ENCODE results near the gene CMTM1. TPM values are rescaled to one million over a fixed set of nuclear protein-coding genes. Genes with fewer than 3 reads are reported as not detected.

Gene CMTM1
- polyA plus RNA-seq, 1 donor from 2014 or later: 1.6 TPM

- Histone ChIP-seq H3K27me3 (ENCODE audit: insufficient read depth, low read depth, low read length) (no peaks in the 10 kb centered on the region), H3K36me3 (ENCODE audit: insufficient read depth, low read length) (no peaks in the 10 kb centered on the region), H3F3A (ENCODE audit: insufficient read depth, low read length, poor library complexity, severe bottlenecking) (no peaks in the 10 kb centered on the region), H3K4me2 (ENCODE audit: low read length) (no peak overlapping the region), H3K27ac (ENCODE audit: low read length) (no peak overlapping the region), H3K9me3 (ENCODE audit: low read length) (no peaks in the 10 kb centered on the region), H3K9ac (ENCODE audit: low read length) (no peak overlapping the region), H3K4me3 (ENCODE audit: low read length) (no peak overlapping the region), H4K20me1 (ENCODE audit: insufficient read depth) (no peaks in the 10 kb centered on the region), H2AFZ (ENCODE audit: low read depth, low read length) (no peak overlapping the region), H3K79me2 (replicated peaks; ENCODE audit: insufficient read depth, low read length) (no peaks in the 10 kb centered on the region), H3K9me2 (ENCODE audit: insufficient read depth, low read length) (no peaks in the 10 kb centered on the region)
- TF ChIP-seq MXI1 (conservative IDR thresholded peaks at IDR 0.05; ENCODE audit: poor library complexity, severe bottlenecking) (no peak), RAD21 (conservative IDR thresholded peaks at IDR 0.05) (no peak), EZH2 (IDR thresholded peaks at IDR 0.05; ENCODE audit: borderline replicate concordance, insufficient read depth, low read length, poor library complexity, severe bottlenecking) (no peak), CTCF (IDR thresholded peaks at IDR 0.05; ENCODE audit: poor library complexity, severe bottlenecking) (no peak), REST (IDR thresholded peaks at IDR 0.05; ENCODE audit: borderline replicate concordance) (no peak), SMC3 (conservative IDR thresholded peaks at IDR 0.05; ENCODE audit: poor library complexity) (no peak), TAF1 (IDR thresholded peaks at IDR 0.05; ENCODE audit: low read depth) (no peak), EP300 (conservative IDR thresholded peaks at IDR 0.05; ENCODE audit: poor library complexity, severe bottlenecking) (no peak), POLR2AphosphoS5 (IDR thresholded peaks at IDR 0.05) (no peak)
Measured at GRCh38 chr16:66591018-66591417, 24.8 kb downstream of the CMTM1 start.

GRCh38 chr16:66592241-66592640, 26.0 kb downstream of the CMTM1 start:
- no peaks in the 10 kb centered on the region for H3K36me3 ChIP-seq (ENCODE audit: insufficient read depth, low read length)
- no peak overlapping the region for H3K4me2 ChIP-seq (ENCODE audit: low read length)
- H3K27ac ChIP-seq (ENCODE audit: low read length): no peak overlapping the region
- no peak overlapping the region for H2AFZ ChIP-seq (ENCODE audit: low read depth, low read length)
- H4K20me1 ChIP-seq (ENCODE audit: insufficient read depth): no peaks in the 10 kb centered on the region
- H3K4me3 ChIP-seq (ENCODE audit: low read length): no peak overlapping the region
- H3K27me3 ChIP-seq (ENCODE audit: insufficient read depth, low read depth, low read length): no peaks in the 10 kb centered on the region
- no peak overlapping the region for H3K9ac ChIP-seq (ENCODE audit: low read length)
- TF ChIP-seq EP300 (conservative IDR thresholded peaks at IDR 0.05; ENCODE audit: poor library complexity, severe bottlenecking) (no peak), CTCF (IDR thresholded peaks at IDR 0.05; ENCODE audit: poor library complexity, severe bottlenecking) (no peak), EZH2 (IDR thresholded peaks at IDR 0.05; ENCODE audit: borderline replicate concordance, insufficient read depth, low read length, poor library complexity, severe bottlenecking) (no peak), POLR2AphosphoS5 (IDR thresholded peaks at IDR 0.05) (no peak), MXI1 (conservative IDR thresholded peaks at IDR 0.05; ENCODE audit: poor library complexity, severe bottlenecking) (no peak), SMC3 (conservative IDR thresholded peaks at IDR 0.05; ENCODE audit: poor library complexity) (no peak), REST (IDR thresholded peaks at IDR 0.05; ENCODE audit: borderline replicate concordance) (no peak), RAD21 (conservative IDR thresholded peaks at IDR 0.05) (no peak), TAF1 (IDR thresholded peaks at IDR 0.05; ENCODE audit: low read depth) (no peak)
- H3F3A ChIP-seq (ENCODE audit: insufficient read depth, low read length, poor library complexity, severe bottlenecking): no peaks in the 10 kb centered on the region
- no peaks in the 10 kb centered on the region for H3K9me3 ChIP-seq (ENCODE audit: low read length)
- no peaks in the 10 kb centered on the region for H3K9me2 ChIP-seq (ENCODE audit: insufficient read depth, low read length)
- no peaks in the 10 kb centered on the region for H3K79me2 ChIP-seq (replicated peaks; ENCODE audit: insufficient read depth, low read length)
